Left forelimb (tissue), 1 donor: ENCODE results near the gene C1orf87.

Experiments
- DNase-seq: peaks from one replicate; pipeline ENCODE4 v3.0.0-alpha.2; 2018; ENCODE audit warnings: low spot score

Gene C1orf87

DNA sequence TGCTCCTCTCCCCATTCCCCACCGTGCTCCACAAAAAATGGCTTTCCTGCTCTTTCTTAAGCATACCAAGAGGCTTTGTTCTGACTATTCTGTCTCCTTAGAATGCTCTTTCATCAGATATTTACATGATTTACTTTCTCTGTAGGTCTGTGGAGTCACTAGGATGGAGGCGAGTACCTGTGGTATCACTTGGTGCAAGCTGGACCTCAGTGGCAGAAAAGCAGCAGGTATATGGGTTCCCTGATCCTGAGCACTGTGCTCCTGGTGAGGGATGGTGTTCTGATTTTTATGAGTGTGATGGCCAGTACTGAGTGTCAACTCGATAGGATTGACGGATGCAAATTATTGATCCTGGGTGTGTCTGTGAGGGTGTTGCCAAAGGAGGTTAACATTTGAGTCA, 10.0 kb downstream of the C1orf87 start:
- no peak for DNase-seq

DNA sequence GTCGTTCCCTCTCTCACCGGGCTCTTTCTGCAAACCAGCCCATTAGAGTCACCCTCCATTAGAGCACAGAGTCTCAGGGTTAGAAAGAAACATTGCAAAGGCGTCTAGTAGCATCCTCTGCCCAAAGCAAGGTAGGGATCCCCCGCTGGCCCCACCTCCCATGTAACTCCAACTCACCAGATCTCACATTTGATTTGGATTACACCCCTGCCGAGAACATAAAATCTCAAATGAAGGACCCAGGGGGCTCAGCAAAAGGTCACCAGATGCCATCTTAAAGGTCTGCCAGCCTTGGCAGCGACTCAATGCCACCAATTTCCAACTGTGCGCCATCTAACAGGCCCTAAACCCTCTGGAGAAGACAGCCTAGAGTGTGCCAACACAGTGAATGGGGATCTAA, 14.1 kb downstream of the C1orf87 start:
- DNase-seq, result no peak

DNA sequence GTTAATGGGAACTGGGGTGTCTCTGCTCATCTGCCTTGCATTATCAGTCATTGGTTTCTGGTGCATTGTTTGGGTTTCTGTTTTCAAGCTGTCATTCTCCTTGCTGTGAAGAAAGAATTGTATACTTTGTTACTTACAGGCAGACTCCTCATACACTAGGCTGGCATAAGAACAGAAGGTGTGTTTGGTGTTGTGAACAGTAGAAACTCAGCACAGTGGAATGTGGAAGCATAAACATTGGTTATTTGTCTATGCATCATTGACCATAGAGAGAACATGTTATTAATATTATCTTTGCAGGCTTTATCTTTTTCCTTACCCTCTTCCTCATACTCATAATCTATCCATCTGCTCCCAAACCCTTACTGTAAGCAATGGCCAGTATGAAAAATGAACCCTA, 18.2 kb downstream of the C1orf87 start:
- DNase-seq, result no peak

DNA sequence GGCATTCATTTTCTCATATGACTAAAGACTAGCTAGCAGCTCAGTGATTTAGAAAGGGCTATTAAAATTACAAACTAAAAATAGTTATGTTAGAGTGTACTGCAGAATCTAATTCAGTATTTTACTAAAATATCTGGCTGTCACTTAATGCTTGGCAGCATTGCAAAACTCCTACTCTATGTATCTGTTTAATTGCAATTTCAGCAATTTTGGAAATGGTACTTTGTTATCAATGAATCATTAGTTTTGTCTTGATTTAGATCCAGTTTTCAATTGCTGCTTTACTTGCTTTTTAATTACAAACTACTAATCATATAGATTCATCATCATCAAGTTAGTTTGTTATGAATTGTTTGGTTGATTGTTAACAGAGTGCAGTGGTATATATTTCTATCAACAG, 19.2 kb downstream of the C1orf87 start:
- no peak for DNase-seq

DNA sequence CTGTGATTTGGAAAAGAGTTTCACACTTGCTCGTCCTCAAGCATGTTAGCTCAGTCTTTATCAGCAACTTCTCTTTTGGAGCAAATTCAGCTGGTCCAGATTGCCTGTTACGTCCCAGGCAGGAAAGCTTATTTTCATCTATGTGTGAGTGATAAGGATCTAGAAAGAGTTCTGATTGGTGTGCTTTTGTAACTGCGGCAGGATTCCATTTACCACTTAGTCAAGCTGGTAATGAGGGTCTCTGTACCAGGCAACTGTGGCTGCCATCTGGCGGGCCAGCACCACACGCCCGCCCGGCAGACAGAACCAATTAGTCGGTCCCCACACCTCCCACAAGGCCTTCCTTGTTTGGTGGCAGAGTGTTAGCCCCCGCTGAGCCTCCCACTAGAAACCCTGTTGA, 21.0 kb downstream of the C1orf87 start:
- DNase-seq, result no peak

DNA sequence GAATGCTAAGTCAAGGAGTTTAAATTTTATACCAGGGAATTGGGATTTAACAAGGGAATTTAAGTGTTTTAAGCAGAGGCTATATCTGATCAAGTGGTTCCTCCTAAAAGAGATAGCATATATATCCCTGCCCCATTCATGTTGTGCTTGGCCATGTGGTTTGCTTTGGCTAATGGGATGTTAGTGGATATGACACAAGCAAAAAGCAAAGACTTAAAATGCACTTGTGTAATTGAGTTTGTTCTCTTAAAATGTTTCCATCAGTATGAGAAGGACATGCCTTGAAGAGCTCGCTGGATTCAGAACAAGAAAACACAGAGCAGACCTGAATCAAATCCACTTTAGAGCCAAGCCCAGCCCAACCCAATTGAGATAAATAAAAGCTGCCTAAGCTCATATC, 22.4 kb downstream of the C1orf87 start:
- DNase-seq, result no peak

DNA sequence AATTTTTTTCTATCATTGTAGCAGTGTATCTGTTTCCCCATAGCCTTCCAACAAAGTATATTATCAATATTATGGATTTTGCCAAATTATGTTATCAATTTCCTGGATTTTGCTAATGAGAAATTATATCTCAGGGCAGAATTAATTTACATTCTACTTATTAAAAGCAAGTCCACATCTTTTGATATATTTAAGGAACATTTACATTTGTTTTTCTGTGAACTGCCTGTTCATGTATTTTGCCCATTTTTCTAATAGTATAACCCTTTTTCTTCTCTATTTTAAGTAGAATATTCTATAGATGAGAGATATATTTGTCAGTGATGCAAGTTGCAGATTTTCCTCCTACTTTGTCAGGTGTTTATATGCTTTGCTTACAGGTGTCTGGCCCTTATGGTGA, 24.4 kb downstream of the C1orf87 start:
- no peak for DNase-seq

DNA sequence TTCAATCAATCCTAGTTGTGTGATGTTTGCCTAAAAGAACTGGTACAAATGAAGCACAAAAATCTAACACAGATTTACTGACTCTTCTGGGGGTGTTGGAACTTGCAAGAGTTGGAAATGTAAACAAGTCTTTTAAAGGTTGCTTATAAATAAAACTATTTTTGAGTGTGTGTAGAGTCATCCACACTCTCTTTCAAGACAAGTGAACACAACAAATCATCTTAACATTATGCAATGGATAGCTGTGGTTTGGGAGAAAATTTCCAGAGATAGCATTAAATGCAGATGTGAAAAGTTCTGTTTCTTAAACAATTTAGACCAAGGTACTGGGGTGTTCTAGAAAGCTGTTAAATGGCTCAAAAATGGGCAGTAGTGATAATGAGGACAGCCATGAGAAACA, 28.7 kb downstream of the C1orf87 start:
- no peak for DNase-seq

DNA sequence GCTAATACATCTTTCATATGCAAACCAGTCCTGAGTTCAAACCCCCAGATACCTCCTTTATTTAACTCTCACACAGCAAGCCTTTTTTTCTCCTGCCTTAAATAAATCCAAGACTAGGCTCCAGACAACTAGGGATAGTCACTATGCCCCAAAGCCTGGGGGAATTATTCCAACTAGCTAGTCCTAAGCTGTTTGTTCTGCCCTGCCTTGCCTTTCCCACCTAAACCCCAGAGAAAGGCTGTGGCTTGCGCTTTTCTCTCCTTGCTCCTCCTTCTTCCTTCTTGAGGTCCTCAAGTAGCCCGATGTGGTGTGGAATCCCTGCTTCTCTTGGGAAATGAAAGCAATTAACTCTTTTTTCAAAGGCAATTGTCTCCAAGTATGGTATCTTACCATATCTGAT, 31.8 kb downstream of the C1orf87 start:
- DNase-seq, result no peak

DNA sequence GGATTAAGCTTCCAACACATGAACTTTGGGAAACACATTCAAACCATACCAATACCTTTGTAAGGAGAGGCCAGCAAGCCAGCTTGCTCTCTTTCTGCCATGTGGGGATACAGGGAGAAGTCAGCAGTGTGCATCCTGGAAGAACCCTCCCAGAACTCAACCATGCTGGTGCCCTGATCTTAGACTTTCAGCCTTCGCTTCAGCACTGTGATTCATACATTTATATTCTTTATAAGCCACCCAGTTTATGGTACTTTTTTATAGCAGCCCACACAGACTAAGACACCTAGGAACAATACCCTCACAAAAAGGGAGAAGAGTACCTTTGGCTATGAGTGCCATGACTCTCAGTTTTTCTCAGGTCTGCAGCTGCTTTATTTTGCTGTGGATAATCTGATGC, 35.9 kb downstream of the C1orf87 start:
- DNase-seq, result no peak

DNA sequence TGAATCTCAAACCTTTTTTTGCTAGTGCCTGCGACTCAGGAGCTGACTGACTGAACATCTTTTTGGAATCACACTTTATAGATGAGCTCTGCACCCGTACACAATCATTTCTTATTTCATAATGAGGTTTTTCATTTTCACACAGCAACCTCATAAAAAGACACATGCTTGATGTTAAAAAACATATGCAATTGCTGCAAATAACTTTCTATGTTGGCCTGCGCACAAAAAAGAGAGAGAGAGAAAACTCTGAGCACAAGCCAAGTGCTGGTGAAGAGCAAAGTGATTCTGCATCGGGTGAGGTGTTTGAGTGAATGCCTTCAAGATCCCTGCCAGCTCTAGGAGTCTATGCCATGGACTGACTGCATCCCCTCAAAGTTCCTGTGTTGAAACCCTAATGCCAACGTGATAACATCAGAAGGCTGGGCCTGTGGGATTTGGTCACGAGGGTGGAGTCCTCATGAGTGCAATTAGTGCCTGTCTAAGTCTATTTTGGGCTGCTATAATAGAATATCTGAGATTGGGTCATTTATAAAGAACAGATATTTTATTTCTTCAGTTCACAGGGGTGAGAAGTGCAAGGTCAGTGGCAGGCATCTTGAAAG, 36.6 kb downstream of the C1orf87 start:
- no peak for DNase-seq

DNA sequence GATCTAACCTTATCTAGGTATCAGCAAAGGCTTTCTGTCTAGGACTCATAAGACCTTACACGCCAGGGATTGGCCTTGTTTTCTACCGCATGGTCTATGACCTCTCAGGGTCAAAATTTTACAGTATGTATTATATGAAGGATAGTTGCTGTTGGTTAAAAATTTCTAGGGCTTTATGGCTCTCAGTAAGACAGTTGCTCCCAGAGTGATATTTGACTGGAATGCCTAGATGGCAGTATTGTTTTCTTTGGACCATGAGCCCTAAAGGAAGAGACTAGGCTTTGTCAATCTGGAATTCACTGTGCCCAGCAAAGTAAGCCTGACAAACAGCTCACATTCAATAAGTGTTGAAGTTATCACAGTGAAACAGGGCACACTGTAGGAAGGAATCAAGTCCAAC, 37.6 kb downstream of the C1orf87 start:
- no peak for DNase-seq

DNA sequence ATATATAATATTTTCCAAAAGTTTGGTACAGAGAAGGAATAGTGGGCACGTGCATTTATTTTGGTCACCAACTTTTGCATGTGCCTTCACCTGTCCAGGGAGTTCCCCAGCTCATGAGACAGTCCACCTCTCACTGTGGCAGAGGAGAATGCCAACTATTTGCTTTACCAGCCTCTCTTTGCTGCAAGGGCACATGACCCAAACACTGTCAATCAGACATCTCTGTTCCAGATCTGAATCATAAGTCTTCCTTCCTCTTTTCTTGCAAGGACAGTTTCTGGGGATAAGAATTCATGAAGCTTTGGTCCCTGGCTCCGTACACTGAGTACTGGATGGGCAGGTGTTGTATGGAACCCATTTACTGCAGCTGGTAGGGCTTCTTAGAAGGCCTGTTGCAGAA, 38.6 kb downstream of the C1orf87 start:
- DNase-seq, result no peak

DNA sequence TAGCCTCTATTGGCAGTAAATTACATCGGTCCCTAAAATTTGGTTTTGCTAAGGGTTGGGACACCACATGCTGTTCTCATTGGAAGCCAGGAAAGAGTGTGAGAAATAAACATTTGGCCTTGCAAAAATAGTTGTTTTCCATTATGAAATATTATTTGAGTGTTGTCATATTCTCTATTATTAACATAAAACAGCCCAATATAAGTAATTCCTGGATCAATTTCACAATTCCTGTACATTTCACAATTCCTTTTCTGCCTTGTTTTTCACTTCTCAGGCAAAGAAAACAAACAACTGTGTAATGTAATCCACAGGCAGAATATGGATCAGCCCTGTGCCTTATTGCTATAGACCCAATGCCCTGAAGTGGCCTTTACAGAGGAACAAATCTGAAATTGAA, 40.5 kb downstream of the C1orf87 start:
- no peak for DNase-seq

DNA sequence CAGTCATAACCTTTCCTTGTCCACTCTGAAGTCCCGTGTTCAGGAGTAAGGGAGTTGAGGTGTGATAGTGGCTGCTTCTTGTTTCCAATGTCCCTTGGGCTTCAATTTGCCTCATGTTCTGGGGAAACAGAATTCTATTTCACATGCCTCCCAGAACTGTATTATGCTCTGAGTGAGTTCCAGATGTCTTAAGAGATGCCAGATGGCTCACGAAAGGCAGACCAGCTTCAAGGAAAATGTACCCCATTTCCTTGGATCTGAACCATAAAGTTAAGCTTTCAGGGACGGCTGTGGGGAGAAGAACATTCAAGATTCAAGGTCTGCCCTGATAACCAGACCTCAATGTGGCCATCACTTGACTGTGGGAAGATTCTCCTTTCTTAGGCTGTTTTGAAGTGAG, 42.4 kb downstream of the C1orf87 start:
- no peak for DNase-seq

DNA sequence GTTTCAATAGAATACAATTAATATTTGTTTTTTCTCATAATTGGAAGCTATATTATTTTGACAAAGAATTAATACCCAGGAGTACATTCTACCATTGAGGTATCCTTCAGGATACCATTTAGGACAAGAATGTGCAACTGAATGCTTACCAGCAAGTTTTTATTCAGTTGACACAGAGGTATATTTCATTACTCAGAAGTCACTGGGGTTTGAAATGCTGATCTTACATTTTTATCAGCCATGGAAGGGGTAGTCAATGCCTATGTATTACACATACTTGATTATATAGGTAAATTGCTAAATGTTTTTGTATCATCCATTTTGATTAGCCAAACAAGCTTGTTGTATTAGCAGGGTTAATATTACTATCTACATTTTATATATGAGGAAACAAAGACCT, 48.0 kb downstream of the C1orf87 start:
- no peak for DNase-seq

DNA sequence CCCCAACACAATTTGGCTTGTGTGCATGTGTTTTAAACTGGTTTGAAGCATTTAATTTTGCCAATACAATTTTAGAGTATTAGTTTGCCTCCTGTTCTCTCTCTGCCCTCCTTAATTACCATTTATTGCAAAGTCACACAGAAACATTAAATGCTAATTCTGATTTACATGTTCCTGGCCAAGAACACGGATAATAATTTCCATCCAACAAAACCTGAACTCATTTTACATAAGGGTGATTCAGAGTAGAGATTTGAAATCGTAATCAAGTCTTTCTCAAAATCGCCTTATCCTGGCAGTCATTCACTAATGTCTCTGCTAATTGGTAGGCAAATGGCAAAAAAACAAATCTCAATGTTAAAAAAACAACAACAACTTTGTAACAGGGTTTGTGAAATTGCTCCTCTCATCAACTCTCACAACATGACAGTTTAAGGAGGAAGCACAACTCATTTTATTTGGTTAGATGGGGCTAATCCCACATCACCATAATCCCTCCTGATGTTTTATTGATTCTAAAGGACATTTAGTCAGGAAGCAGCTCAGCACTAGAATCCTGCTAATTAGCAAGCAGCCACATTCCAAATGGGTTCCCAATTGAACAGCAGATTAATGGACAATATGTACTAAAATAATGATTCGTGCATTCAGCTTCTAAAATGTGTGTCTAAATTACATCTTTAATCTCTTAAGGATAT, 55.9 kb downstream of the C1orf87 start:
- no peak for DNase-seq

DNA sequence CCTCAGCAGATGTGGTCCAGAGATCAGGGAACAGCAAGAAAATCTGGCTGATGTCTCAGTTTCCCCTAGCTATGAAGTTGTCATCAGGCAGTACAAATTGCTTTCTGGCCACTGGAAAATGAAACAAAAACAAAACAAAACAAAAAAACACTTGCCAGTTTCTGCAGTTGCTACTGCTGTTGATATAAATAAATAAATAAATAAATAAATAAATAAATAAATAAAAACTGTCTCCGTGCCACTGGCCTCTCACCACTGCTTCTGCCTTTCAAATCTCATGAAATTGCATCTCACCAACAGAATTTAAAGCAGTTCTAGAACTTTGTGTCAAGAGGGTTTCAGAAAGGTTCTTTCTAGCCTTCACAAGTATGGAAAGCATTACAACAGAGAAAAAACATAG, 62.9 kb downstream of the C1orf87 start:
- DNase-seq, result no peak

DNA sequence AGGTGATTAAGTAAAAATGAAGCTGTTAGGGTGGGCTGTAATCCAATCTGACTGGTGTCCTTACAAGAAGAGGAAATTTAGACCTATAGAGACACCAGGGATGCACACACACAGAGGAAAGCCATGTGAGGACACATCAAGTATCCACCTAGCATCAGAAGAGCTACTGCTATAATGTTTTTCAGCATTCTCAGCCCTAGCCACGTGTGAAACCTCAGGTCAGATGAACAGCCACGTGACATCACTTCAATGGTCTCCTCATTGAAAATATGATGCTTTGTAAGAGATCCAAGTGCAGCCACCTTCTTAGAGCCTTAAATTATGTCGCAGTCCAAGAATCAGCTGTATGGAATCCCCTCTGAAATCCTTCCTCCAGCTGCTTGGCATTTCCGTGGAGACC, 65.1 kb downstream of the C1orf87 start:
- no peak for DNase-seq

DNA sequence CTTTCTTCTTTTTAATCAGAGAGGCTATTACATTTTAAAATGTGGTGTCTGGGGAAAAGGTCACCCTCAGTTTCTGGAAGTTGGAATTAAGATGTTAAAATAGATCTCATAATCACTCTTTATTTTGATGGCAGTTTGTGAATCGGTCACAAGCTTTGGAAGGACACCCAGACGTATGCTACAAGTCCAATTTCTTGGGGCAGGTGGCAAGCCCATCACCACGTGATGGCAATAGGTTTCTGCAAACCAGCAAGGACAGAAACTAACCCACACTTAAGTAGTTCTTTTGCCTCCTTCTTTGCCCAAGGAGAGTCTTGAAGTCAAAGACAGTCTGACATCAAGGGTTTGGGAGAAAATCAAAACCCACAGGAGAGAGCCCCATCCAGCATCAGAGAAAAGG, 72.9 kb downstream of the C1orf87 start:
- DNase-seq, result no peak

DNA sequence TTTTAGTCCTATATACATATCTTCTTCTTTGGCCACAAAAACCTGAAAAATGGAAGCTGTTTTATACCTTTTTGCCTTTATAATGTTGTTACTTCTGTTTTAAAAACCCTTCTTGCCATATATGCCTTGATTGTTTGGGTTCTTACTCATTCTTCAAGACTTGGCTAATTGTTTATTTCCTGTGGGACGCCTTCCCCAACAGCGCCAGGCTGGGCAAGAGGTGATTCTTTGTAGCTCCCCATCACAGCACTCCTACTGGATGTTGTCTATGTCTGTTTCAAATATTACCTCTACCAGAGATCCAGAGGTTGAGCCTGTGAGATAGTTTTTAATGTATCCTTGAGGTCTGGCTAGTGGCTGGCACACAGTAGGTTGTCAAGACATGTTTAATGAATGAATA, 73.8 kb downstream of the C1orf87 start:
- no peak for DNase-seq

DNA sequence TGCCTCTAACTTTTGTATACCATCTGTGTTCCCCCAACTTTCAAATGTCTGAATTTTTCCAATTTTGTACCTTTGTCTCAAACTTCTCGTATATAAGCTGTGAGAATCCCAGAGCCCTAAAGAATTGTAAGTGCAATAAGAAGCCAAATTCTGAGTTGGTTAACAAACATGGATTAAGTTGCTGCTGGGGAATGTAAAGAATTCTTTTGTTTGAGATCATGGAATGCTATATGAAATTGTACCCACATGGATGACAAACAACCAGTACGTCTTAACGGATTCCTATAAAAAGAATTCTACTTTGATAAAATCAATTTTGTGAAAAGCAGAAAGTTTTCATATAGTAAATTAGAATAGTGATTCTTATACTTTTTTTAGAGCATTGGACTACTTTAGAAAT, 74.6 kb downstream of the C1orf87 start:
- no peak for DNase-seq

DNA sequence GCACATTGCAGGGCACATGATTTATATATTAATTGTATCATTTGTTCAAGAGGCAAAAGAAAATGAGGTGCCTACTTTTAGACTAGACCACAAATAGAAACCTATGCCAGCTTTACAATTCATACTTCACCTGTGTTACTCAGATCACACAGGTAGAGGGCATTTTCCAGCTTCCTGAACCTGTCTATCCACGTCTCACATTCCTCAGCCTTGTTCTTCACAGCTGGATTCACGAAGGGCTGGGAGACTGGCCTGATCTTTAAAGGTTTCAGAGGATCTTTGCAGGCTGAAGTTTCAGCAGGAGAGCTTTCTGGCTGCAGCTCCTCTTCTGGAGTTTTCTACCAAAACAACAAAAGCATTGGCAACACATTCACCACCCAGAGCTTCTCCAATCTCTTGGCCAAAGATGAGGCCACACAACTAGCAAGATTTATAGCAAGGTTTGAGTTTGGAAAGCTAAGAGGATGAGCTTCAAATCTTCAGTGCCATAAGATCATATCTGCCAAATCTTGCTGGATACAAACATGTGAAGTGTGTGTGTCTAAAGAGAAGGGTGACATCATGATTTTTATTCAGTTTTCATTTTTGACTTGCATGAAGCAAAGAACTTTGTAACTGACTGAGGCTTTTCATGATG, 76.0 kb downstream of the C1orf87 start:
- no peak for DNase-seq
